Calu3 (cell line): ENCODE measurements around the gene MCC. TPM values are rescaled to one million over a fixed set of nuclear protein-coding genes. Genes with fewer than 3 reads are reported as not detected.

Experiments
- BruUV-seq: library from RNA; stranded (reverse); fragments of 400-500 nt; replicated peaks from 2 replicates; lab custom pipeline; 2021; lab: Mats Ljungman, UMichigan
- CTCF ChIA-PET: fragments of 300-600 bp; sonication (Branson Sonifier 250); formaldehyde crosslinking; loops from one replicate; lab custom pipeline; 2022; ENCODE audit warnings: antibody characterized with exemption; lab: Charles Lee
- DNase-seq: peaks from one replicate; pipeline ENCODE4 v3.0.0; 2022
- H3K27ac Mint-ChIP-seq: one replicate; pipeline ENCODE4 v1.8.0; 2022; ENCODE audit warnings: mixed read lengths; ENCODE audit not compliant: unreplicated experiment
- H3K27me3 Mint-ChIP-seq: one replicate; pipeline ENCODE4 v1.8.0; 2022; ENCODE audit warnings: mixed read lengths; ENCODE audit not compliant: unreplicated experiment
- H3K36me3 Mint-ChIP-seq: one replicate; pipeline ENCODE4 v1.8.0; 2022; ENCODE audit warnings: mild to moderate bottlenecking, moderate library complexity, mixed read lengths; ENCODE audit not compliant: insufficient read depth, unreplicated experiment
- H3K4me1 Mint-ChIP-seq: one replicate; pipeline ENCODE4 v1.8.0; 2022; ENCODE audit warnings: mild to moderate bottlenecking, low read depth, mixed read lengths; ENCODE audit not compliant: unreplicated experiment
- H3K4me3 Mint-ChIP-seq: one replicate; pipeline ENCODE4 v1.8.0; 2022; ENCODE audit warnings: mild to moderate bottlenecking, low read depth, moderate library complexity, mixed read lengths; ENCODE audit not compliant: unreplicated experiment
- H3K9me3 Mint-ChIP-seq: one replicate; pipeline ENCODE4 v1.8.0; 2022; ENCODE audit warnings: low read depth, mixed read lengths; ENCODE audit not compliant: unreplicated experiment
- CTCF ChIP-seq: fragments of 200-600 bp; IDR thresholded peaks from one replicate; pipeline ENCODE4 v1.8.0; 2022; ENCODE audit warnings: antibody characterized with exemption; ENCODE audit not compliant: unreplicated experiment
- intact Hi-C: fragments of 100-400 bp; cut with micrococcal nuclease; formaldehyde crosslinking; loops from one replicate; pipeline ENCODE4 v1.10.0; 2022; ENCODE audit not compliant: unreplicated experiment
- total RNA-seq: library from RNA; stranded (reverse); gene quantifications from 2 replicates; pipeline ENCODE4 v1.2.3, GENCODE V29; 2022

The MCC gene
- total RNA-seq, 1 experiment from 2014 or later = 2.8 TPM

GRCh38 chr5:113331209-113331551 is 157.1 kb downstream of the MCC start:
- no peak for TF ChIP-seq CTCF
- Mint-ChIP-seq H3K27ac (no peak overlapping the region), H3K4me1 (peaks cover 10% of the 10 kb centered on the region), H3K27me3 (no peaks in the 10 kb centered on the region), H3K36me3 (no peaks in the 10 kb centered on the region), H3K4me3 (no peak overlapping the region), H3K9me3 (no peaks in the 10 kb centered on the region)
- no TSS peak for BruUV-seq
- DNase-seq = no peak
- CTCF ChIA-PET = interaction anchor here (2.2 kb wide), 1 partner anchor 335 kb away, joined by 6 read pairs; no protein-coding TSS in a partner anchor
- intact Hi-C loops = loop anchor here (2.0 kb wide), 1 partner anchor 208 kb away; no protein-coding TSS in a partner anchor

GRCh38 chr5:113330533-113331208 is 157.6 kb downstream of the MCC start:
- Mint-ChIP-seq H3K27me3 (no peaks in the 10 kb centered on the region), H3K4me3 (no peak overlapping the region), H3K9me3 (no peaks in the 10 kb centered on the region), H3K36me3 (no peaks in the 10 kb centered on the region), H3K27ac (no peak overlapping the region), H3K4me1 (peaks cover 10% of the 10 kb centered on the region)
- CTCF ChIA-PET = interaction anchor here (0.9 to 2.2 kb wide), 2 partner anchors 125 to 334 kb away, joined by 3 to 6 read pairs; no protein-coding TSS in a partner anchor
- TF ChIP-seq CTCF = no peak
- intact Hi-C loops = loop anchor here (1.0 to 2.0 kb wide), 3 partner anchors 127 to 334 kb away; no protein-coding TSS in a partner anchor
- peak; percentile 18 for DNase-seq
- no TSS peak for BruUV-seq

- no peaks in the 10 kb centered on the region for H3K36me3 Mint-ChIP-seq
- CTCF ChIA-PET = interaction anchor here (0.9 to 2.2 kb wide), 2 partner anchors 124 to 334 kb away, joined by 3 to 6 read pairs; no protein-coding TSS in a partner anchor
- no peak for TF ChIP-seq CTCF
- BruUV-seq = no TSS peak
- intact Hi-C loops = loop anchor here (1.0 to 2.0 kb wide), 3 partner anchors 127 to 334 kb away; no protein-coding TSS in a partner anchor
- H3K27me3 Mint-ChIP-seq = no peaks in the 10 kb centered on the region
- no peak for DNase-seq
- peaks cover 10% of the 10 kb centered on the region for H3K4me1 Mint-ChIP-seq
- H3K27ac Mint-ChIP-seq = no peak overlapping the region
- no peaks in the 10 kb centered on the region for H3K9me3 Mint-ChIP-seq
- no peak overlapping the region for H3K4me3 Mint-ChIP-seq
Measured at GRCh38 chr5:113329981-113330380, 158.3 kb downstream of the MCC start.

GRCh38 chr5:113325054-113325453 is 163.2 kb downstream of the MCC start:
- no peak for DNase-seq
- Mint-ChIP-seq H3K4me3 (no peak overlapping the region), H3K4me1 (peaks cover 16% of the 10 kb centered on the region), H3K9me3 (no peaks in the 10 kb centered on the region), H3K27me3 (no peaks in the 10 kb centered on the region), H3K27ac (no peak overlapping the region), H3K36me3 (no peaks in the 10 kb centered on the region)
- CTCF ChIA-PET = interaction anchor here (0.6 to 0.9 kb wide), 3 partner anchors 10 to 287 kb away, joined by 3 to 4 read pairs (median 3); no protein-coding TSS in a partner anchor
- no peak for TF ChIP-seq CTCF
- intact Hi-C loops = no loop called here
- no TSS peak for BruUV-seq
